ENCODE measurements around the gene CSF2.

CSF2 gene

GRCh38 chr5:132029609-132030330 lies 43.8 kb upstream of the CSF2 start:
- H3K27me3 ChIP-seq (replicated peaks; ENCODE audit: insufficient read depth, low read length) = peaks cover 8% of the 10 kb centered on the region; the same call in 1 of the 2 replicates
- no peaks in the 10 kb centered on the region for H3K9me2 ChIP-seq (replicated peaks; ENCODE audit: insufficient read depth, low read length)
- H3K36me3 ChIP-seq (replicated peaks; ENCODE audit: insufficient read depth, low read length) = no peaks in the 10 kb centered on the region
- no peaks in the 10 kb centered on the region for H3K9me3 ChIP-seq (replicated peaks; ENCODE audit: insufficient read depth, low read length)
- H3K27ac ChIP-seq (ENCODE audit: low read length) = no peak overlapping the region
- no peak for DNase-seq
- H2AFZ ChIP-seq (ENCODE audit: low read length) = no peak overlapping the region
- H3K4me1 ChIP-seq (ENCODE audit: low read length) = no peaks in the 10 kb centered on the region
- H3K4me2 ChIP-seq (ENCODE audit: low read depth, low read length) = no peak overlapping the region
- no peaks in the 10 kb centered on the region for H3F3A ChIP-seq (ENCODE audit: insufficient read depth, low read length)
- no peak for TF ChIP-seq CTCF (IDR thresholded peaks at IDR 0.05; ENCODE audit: low read length)
- no peak for TF ChIP-seq EZH2 (optimal IDR thresholded peaks at IDR 0.05; ENCODE audit: low read depth, low read length)
- no peak for TF ChIP-seq EZH2phosphoT487 (IDR thresholded peaks at IDR 0.05; ENCODE audit: low read length)
- no peaks in the 10 kb centered on the region for H4K20me1 ChIP-seq (ENCODE audit: insufficient read depth, low read length)
- no peaks in the 10 kb centered on the region for H3K79me2 ChIP-seq (ENCODE audit: low read length)
- H3K9ac ChIP-seq (ENCODE audit: low read length) = no peak overlapping the region
- no peak overlapping the region for H3K4me3 ChIP-seq (ENCODE audit: low read length)

GRCh38 chr5:132030610-132031009 lies 43.0 kb upstream of the CSF2 start:
- no peaks in the 10 kb centered on the region for H3K9me3 ChIP-seq (replicated peaks; ENCODE audit: insufficient read depth, low read length)
- H3K36me3 ChIP-seq (replicated peaks; ENCODE audit: insufficient read depth, low read length) = no peaks in the 10 kb centered on the region
- no peak for DNase-seq
- H3K4me3 ChIP-seq (ENCODE audit: low read length) = no peak overlapping the region
- H3K27ac ChIP-seq (ENCODE audit: low read length) = no peak overlapping the region
- H3K4me1 ChIP-seq (ENCODE audit: low read length) = no peaks in the 10 kb centered on the region
- no peak overlapping the region for H2AFZ ChIP-seq (ENCODE audit: low read length)
- 0 out of 2 replicates have a peak, but pooled peaks cover 4% of the 10 kb centered on the region for H3K27me3 ChIP-seq (replicated peaks; ENCODE audit: insufficient read depth, low read length)
- no peak overlapping the region for H3K9ac ChIP-seq (ENCODE audit: low read length)
- H4K20me1 ChIP-seq (ENCODE audit: insufficient read depth, low read length) = no peaks in the 10 kb centered on the region
- no peak overlapping the region for H3K4me2 ChIP-seq (ENCODE audit: low read depth, low read length)
- no peaks in the 10 kb centered on the region for H3K9me2 ChIP-seq (replicated peaks; ENCODE audit: insufficient read depth, low read length)
- no peaks in the 10 kb centered on the region for H3K79me2 ChIP-seq (ENCODE audit: low read length)
- no peak for TF ChIP-seq EZH2phosphoT487 (IDR thresholded peaks at IDR 0.05; ENCODE audit: low read length)
- TF ChIP-seq CTCF (IDR thresholded peaks at IDR 0.05; ENCODE audit: low read length) = no peak
- no peak for TF ChIP-seq EZH2 (optimal IDR thresholded peaks at IDR 0.05; ENCODE audit: low read depth, low read length)
- no peaks in the 10 kb centered on the region for H3F3A ChIP-seq (ENCODE audit: insufficient read depth, low read length)

- no peaks in the 10 kb centered on the region for H3K9me3 ChIP-seq (replicated peaks; ENCODE audit: insufficient read depth, low read length)
- H3K36me3 ChIP-seq (replicated peaks; ENCODE audit: insufficient read depth, low read length) = no peaks in the 10 kb centered on the region
- H3K9me2 ChIP-seq (replicated peaks; ENCODE audit: insufficient read depth, low read length) = no peaks in the 10 kb centered on the region
- H3F3A ChIP-seq (ENCODE audit: insufficient read depth, low read length) = no peaks in the 10 kb centered on the region
- H3K4me3 ChIP-seq (ENCODE audit: low read length) = no peak overlapping the region
- H3K9ac ChIP-seq (ENCODE audit: low read length) = no peak overlapping the region
- no peak overlapping the region for H3K27ac ChIP-seq (ENCODE audit: low read length)
- H3K4me2 ChIP-seq (ENCODE audit: low read depth, low read length) = no peak overlapping the region
- H3K4me1 ChIP-seq (ENCODE audit: low read length) = no peaks in the 10 kb centered on the region
- no peak overlapping the region for H2AFZ ChIP-seq (ENCODE audit: low read length)
- H3K79me2 ChIP-seq (ENCODE audit: low read length) = no peaks in the 10 kb centered on the region
- H4K20me1 ChIP-seq (ENCODE audit: insufficient read depth, low read length) = no peaks in the 10 kb centered on the region
- TF ChIP-seq EZH2phosphoT487 (IDR thresholded peaks at IDR 0.05; ENCODE audit: low read length) (no peak), EZH2 (optimal IDR thresholded peaks at IDR 0.05; ENCODE audit: low read depth, low read length) (no peak), CTCF (IDR thresholded peaks at IDR 0.05; ENCODE audit: low read length) (no peak)
- H3K27me3 ChIP-seq (replicated peaks; ENCODE audit: insufficient read depth, low read length) = no peaks in the 10 kb centered on the region
- DNase-seq = no peak
Observed at GRCh38 chr5:132032196-132032595, 41.4 kb upstream of the CSF2 start.
